ENCODE results near the gene BTK. TPM values are rescaled to one million over a fixed set of nuclear protein-coding genes. Genes with fewer than 3 reads are reported as not detected.

Gene BTK
- total RNA-seq, 1 experiment from 2014 or later, result not detected

DNA sequence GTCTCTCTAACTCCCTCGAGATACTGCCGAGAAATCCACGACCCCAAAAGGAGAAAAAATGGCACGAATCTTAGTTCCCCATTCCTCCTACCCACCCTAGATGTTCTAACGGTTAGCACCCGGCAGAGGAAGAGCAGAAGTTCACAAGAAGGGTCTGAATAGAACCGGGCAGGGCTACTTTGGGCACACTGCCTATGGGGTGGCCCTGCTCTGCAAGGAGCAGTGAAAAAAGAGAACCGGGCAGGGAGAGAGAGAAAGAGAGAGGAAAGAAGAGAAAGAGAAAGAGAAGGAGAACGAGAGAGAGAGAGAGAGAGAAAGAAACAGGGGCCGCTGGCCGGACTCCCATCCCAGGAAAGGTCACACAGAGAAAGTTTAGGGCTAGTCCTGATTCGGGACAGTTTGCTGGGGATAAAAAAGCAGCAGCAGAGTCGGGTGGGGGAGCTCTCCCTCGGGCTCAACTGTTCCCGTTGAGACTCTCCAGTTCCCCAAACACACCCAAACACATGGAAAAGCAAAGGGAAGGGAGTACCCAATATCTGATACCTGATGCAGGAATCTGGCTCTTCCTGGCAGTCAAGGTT is 21.3 kb upstream of the BTK start:
- TSS peak; percentile 81 for BruUV-seq (replicated peaks)
- peaks cover 74% of the 10 kb centered on the region for H3K79me2 ChIP-seq (ENCODE audit: low read length)
- no peaks in the 10 kb centered on the region for H3K9me3 ChIP-seq (ENCODE audit: low read length)
- H3K4me1 ChIP-seq (ENCODE audit: insufficient read depth, low read length), result peaks cover 12% of the 10 kb centered on the region
- intact Hi-C loops (cut with micrococcal nuclease), result no loop called here
- peak overlapping the region; percentile 95 for H3K9ac ChIP-seq (ENCODE audit: low read length)
- DNase-seq (no peak), ATAC-seq (peak; percentile 21)
- H3K27me3 ChIP-seq (ENCODE audit: low read length), result no peaks in the 10 kb centered on the region
- POLR2A ChIA-PET (ENCODE audit: unreplicated experiment), result no interaction called here
- H4K20me1 ChIP-seq (ENCODE audit: low read length), result peaks cover 11% of the 10 kb centered on the region; the same call in 1 of the 2 replicates
- H3K4me2 ChIP-seq (ENCODE audit: low read length), result peak overlapping the region; percentile 90
- CTCF ChIA-PET, result no interaction called here
- peak overlapping the region; percentile 95 for H3K4me3 ChIP-seq (ENCODE audit: low read length)
- H3K27ac ChIP-seq (ENCODE audit: low read length), result peak overlapping the region; percentile 84
- H2AFZ ChIP-seq (ENCODE audit: low read length), result peak overlapping the region; percentile 73
- no peaks in the 10 kb centered on the region for H3K9me2 ChIP-seq (replicated peaks; ENCODE audit: low read length)
- TF ChIP-seq, protein P1, sequence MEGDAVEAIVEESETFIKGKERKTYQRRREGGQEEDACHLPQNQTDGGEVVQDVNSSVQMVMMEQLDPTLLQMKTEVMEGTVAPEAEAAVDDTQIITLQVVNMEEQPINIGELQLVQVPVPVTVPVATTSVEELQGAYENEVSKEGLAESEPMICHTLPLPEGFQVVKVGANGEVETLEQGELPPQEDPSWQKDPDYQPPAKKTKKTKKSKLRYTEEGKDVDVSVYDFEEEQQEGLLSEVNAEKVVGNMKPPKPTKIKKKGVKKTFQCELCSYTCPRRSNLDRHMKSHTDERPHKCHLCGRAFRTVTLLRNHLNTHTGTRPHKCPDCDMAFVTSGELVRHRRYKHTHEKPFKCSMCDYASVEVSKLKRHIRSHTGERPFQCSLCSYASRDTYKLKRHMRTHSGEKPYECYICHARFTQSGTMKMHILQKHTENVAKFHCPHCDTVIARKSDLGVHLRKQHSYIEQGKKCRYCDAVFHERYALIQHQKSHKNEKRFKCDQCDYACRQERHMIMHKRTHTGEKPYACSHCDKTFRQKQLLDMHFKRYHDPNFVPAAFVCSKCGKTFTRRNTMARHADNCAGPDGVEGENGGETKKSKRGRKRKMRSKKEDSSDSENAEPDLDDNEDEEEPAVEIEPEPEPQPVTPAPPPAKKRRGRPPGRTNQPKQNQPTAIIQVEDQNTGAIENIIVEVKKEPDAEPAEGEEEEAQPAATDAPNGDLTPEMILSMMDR (conservative IDR thresholded peaks at IDR 0.05; ENCODE audit: low read depth, low read length), result no peak
- no peak for TF ChIP-seq EZH2 (IDR thresholded peaks at IDR 0.05; ENCODE audit: low read length, unreplicated experiment)
- no peak for TF ChIP-seq EZH2phosphoT487 (IDR thresholded peaks at IDR 0.05; ENCODE audit: borderline replicate concordance, low read length)
- H3F3A ChIP-seq (ENCODE audit: low read length, unreplicated experiment), result no peaks in the 10 kb centered on the region
- peaks cover 10% of the 10 kb centered on the region; the same call in 1 of the 2 replicates for H3K36me3 ChIP-seq (ENCODE audit: low read depth, low read length)

DNA sequence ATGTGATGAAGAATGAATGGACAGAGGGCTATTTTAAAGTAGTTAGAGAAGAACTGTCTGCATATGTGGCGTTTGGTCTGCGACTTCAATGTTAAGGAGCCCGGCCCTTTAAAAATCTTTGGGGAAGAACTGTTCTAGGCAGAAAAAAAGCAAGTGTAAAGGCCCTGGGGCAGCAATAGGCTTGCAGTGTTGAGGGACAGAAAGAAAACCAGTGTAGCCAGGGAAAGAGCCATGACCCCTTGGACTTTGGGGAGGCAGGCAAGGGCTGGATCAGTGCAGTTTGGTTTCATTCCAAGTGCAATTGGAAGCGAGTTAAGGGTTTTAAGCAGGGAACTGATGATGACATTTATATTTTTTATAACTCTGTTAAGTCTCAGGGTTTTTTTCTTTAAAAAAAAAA is 13.8 kb upstream of the BTK start:
- Histone ChIP-seq H3K4me1 (ENCODE audit: insufficient read depth, low read length) (no peaks in the 10 kb centered on the region), H4K20me1 (ENCODE audit: low read length) (0 out of 2 replicates have a peak, but pooled peaks cover 6% of the 10 kb centered on the region), H3K4me3 (ENCODE audit: low read length) (no peak overlapping the region), H3K27me3 (ENCODE audit: low read length) (no peaks in the 10 kb centered on the region), H3K9me2 (replicated peaks; ENCODE audit: low read length) (no peaks in the 10 kb centered on the region), H3K4me2 (ENCODE audit: low read length) (no peak overlapping the region), H3K27ac (ENCODE audit: low read length) (no peak overlapping the region), H2AFZ (ENCODE audit: low read length) (no peak overlapping the region), H3K79me2 (ENCODE audit: low read length) (peaks cover 3% of the 10 kb centered on the region), H3K36me3 (ENCODE audit: low read depth, low read length) (peaks cover 16% of the 10 kb centered on the region; the same call in 1 of the 2 replicates), H3K9ac (ENCODE audit: low read length) (no peak overlapping the region), H3F3A (ENCODE audit: low read length, unreplicated experiment) (no peaks in the 10 kb centered on the region), H3K9me3 (ENCODE audit: low read length) (no peaks in the 10 kb centered on the region)
- intact Hi-C loops (cut with micrococcal nuclease), result no loop called here
- CTCF ChIA-PET, result no interaction called here
- BruUV-seq (replicated peaks), result no TSS peak
- TF ChIP-seq, protein P1 (conservative IDR thresholded peaks at IDR 0.05; ENCODE audit: low read depth, low read length), result no peak
- TF ChIP-seq EZH2phosphoT487 (IDR thresholded peaks at IDR 0.05; ENCODE audit: borderline replicate concordance, low read length), result no peak
- no peak for TF ChIP-seq EZH2 (IDR thresholded peaks at IDR 0.05; ENCODE audit: low read length, unreplicated experiment)
- DNase-seq, result no peak
- no peak for ATAC-seq
- POLR2A ChIA-PET (ENCODE audit: unreplicated experiment), result no interaction called here

DNA sequence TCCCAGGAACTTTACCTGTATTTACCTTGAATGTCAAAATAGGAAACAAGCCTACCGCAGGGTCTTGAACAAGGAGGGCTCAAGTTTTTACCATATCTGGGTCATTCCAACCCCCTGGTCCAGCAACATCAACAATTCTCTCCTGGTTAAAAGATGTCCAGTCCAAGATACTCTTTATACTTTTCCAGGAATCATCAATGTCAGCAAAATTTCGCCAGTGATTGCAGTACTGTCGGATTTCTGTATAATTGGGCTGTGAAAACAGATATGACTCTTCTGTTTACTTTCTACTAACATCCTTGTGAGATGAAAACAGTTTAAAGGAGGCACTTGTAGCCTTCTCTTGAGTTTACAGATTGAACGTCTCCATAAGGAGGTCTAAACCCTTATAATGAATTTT is 12.7 kb upstream of the BTK start:
- DNase-seq, result no peak
- H3K9me3 ChIP-seq (ENCODE audit: low read length), result no peaks in the 10 kb centered on the region
- CTCF ChIA-PET, result interaction anchor here (0.7 kb wide), 1 partner anchor 762 kb away, joined by 3 read pairs; no protein-coding TSS in a partner anchor

More for the DNA sequence above, 12.7 kb upstream of the BTK start:
- H3K4me3 ChIP-seq (ENCODE audit: low read length), result no peak overlapping the region
- H3K27me3 ChIP-seq (ENCODE audit: low read length), result no peaks in the 10 kb centered on the region
- H3F3A ChIP-seq (ENCODE audit: low read length, unreplicated experiment), result no peaks in the 10 kb centered on the region
- H3K79me2 ChIP-seq (ENCODE audit: low read length), result peaks cover 4% of the 10 kb centered on the region; the same call in 1 of the 2 replicates
- no peak overlapping the region for H3K27ac ChIP-seq (ENCODE audit: low read length)
- no peaks in the 10 kb centered on the region for H3K4me1 ChIP-seq (ENCODE audit: insufficient read depth, low read length)
- POLR2A ChIA-PET (ENCODE audit: unreplicated experiment), result no interaction called here
- H4K20me1 ChIP-seq (ENCODE audit: low read length), result 0 out of 2 replicates have a peak, but pooled peaks cover 6% of the 10 kb centered on the region
- peaks cover 17% of the 10 kb centered on the region; the same call in 1 of the 2 replicates for H3K36me3 ChIP-seq (ENCODE audit: low read depth, low read length)
- ATAC-seq, result no peak
- no peak overlapping the region for H3K9ac ChIP-seq (ENCODE audit: low read length)
- no peak overlapping the region for H3K4me2 ChIP-seq (ENCODE audit: low read length)
- intact Hi-C loops (cut with micrococcal nuclease), result no loop called here
- no TSS peak for BruUV-seq (replicated peaks)
- TF ChIP-seq, protein P1 (conservative IDR thresholded peaks at IDR 0.05; ENCODE audit: low read depth, low read length), result no peak
- no peak for TF ChIP-seq EZH2phosphoT487 (IDR thresholded peaks at IDR 0.05; ENCODE audit: borderline replicate concordance, low read length)
- no peak for TF ChIP-seq EZH2 (IDR thresholded peaks at IDR 0.05; ENCODE audit: low read length, unreplicated experiment)
- no peaks in the 10 kb centered on the region for H3K9me2 ChIP-seq (replicated peaks; ENCODE audit: low read length)
- H2AFZ ChIP-seq (ENCODE audit: low read length), result no peak overlapping the region

Data from PC-3 (cell line).